HL-60 (cell line): Measurements from ENCODE around the gene LITAFD.
"Not testable (repeated sequence)": the region's sequence is repeated elsewhere in the genome, so short reads cannot be mapped to it uniquely, and the experiment has no call there.

ENCODE experiments used
- DNase-seq, 2 experiments: peaks; one replicate each; pipeline ENCODE4 v3.0.0-alpha.2; 2010 to 2020; ENCODE audit warnings: low read depth in 1 of 2, low spot score in 1 of 2
- H3K27ac ChIP-seq: fragments of 250-450 bp; sonication (Bioruptor Pico); replicated peaks from 2 replicates; pipeline ENCODE4 v1.5.1; 2020; ENCODE audit warnings: mild to moderate bottlenecking, moderate library complexity
- H3K27me3 ChIP-seq: fragments of 250-450 bp; sonication (Bioruptor Pico); 2 replicates; pipeline ENCODE4 v1.5.1; 2021; ENCODE audit warnings: mild to moderate bottlenecking, moderate library complexity; ENCODE audit not compliant: insufficient read depth, poor library complexity, severe bottlenecking
- H3K4me3 ChIP-seq: replicated peaks from 2 replicates; pipeline ENCODE4 v1.5.1; 2011; ENCODE audit warnings: mild to moderate bottlenecking, control low read depth, low read length; ENCODE audit not compliant: insufficient read depth
- CTCF ChIP-seq: IDR thresholded peaks from one replicate; pipeline ENCODE4 v1.5.1; 2011; ENCODE audit warnings: low read length, control low read depth, inconsistent platforms; ENCODE audit not compliant: insufficient read depth
- GABPA ChIP-seq: IDR thresholded peaks from 2 replicates; pipeline ENCODE4 v1.6.1; 2012; ENCODE audit warnings: low read depth
- POLR2AphosphoS5 ChIP-seq: IDR thresholded peaks from 2 replicates; pipeline ENCODE4 v1.6.1; 2012; ENCODE audit warnings: low read depth
- REST ChIP-seq: IDR thresholded peaks from 2 replicates; pipeline ENCODE4 v1.6.1; 2012; ENCODE audit warnings: low read depth; ENCODE audit not compliant: insufficient replicate concordance
- SPI1 ChIP-seq: IDR thresholded peaks from 2 replicates; pipeline ENCODE4 v1.6.1; 2012; ENCODE audit warnings: low read depth, mild to moderate bottlenecking, borderline replicate concordance

The LITAFD gene

GRCh38 chr16:8869212-8869987, 12.8 kb upstream of the LITAFD start:
- Histone ChIP-seq H3K27ac (peak overlapping the region; percentile 58), H3K4me3 (peak overlapping the region; percentile 45), H3K27me3 (no peaks in the 10 kb centered on the region)
- DNase-seq, result no peak
- TF ChIP-seq GABPA (no peak), SPI1 (no peak), CTCF (no peak), REST (no peak), POLR2AphosphoS5 (no peak)

GRCh38 chr16:8869988-8870241, 12.2 kb upstream of the LITAFD start:
- H3K4me3 ChIP-seq, H3K27me3 ChIP-seq, DNase-seq, H3K27ac ChIP-seq: not testable (repeated sequence)

GRCh38 chr16:8872071-8872470, 10.1 kb upstream of the LITAFD start:
- Histone ChIP-seq H3K27me3 (no peaks in the 10 kb centered on the region), H3K27ac (no peak overlapping the region), H3K4me3 (no peak overlapping the region)

More at GRCh38 chr16:8872071-8872470, 10.1 kb upstream of the LITAFD start:
- no peak for DNase-seq
- no peak for TF ChIP-seq CTCF
- no peak for TF ChIP-seq POLR2AphosphoS5
- TF ChIP-seq GABPA, result no peak
- TF ChIP-seq SPI1, result no peak
- TF ChIP-seq REST, result no peak
